ENCODE measurements around the gene TMEM100.

DNA sequence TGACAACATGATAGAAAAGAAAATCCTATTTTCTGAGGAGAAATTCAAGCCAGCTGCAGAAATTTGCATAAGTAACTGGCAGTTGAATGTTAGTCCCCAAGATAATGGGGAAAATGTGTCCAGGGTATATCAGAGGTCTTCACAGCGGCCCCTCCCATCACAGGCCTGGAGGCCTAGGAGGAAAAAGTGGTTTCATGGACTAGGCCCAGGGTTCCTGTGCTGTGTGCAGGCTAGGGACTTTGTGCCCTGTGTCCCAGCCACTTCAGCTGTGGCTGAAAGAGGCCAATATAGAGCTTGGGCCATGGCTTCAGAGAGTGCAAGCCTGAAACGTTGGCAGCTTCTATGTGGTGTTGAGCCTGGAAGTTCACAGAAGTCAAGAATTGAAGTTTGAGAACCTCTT lies 35.6 kb downstream of the TMEM100 start:
- TF ChIP-seq POLR2AphosphoS5 (IDR thresholded peaks at IDR 0.05): no peak
- TF ChIP-seq EP300 (conservative IDR thresholded peaks at IDR 0.05; ENCODE audit: poor library complexity, severe bottlenecking): no peak
- TF ChIP-seq EZH2 (IDR thresholded peaks at IDR 0.05; ENCODE audit: borderline replicate concordance, insufficient read depth, low read length, poor library complexity, severe bottlenecking): no peak
- TF ChIP-seq, protein P1, sequence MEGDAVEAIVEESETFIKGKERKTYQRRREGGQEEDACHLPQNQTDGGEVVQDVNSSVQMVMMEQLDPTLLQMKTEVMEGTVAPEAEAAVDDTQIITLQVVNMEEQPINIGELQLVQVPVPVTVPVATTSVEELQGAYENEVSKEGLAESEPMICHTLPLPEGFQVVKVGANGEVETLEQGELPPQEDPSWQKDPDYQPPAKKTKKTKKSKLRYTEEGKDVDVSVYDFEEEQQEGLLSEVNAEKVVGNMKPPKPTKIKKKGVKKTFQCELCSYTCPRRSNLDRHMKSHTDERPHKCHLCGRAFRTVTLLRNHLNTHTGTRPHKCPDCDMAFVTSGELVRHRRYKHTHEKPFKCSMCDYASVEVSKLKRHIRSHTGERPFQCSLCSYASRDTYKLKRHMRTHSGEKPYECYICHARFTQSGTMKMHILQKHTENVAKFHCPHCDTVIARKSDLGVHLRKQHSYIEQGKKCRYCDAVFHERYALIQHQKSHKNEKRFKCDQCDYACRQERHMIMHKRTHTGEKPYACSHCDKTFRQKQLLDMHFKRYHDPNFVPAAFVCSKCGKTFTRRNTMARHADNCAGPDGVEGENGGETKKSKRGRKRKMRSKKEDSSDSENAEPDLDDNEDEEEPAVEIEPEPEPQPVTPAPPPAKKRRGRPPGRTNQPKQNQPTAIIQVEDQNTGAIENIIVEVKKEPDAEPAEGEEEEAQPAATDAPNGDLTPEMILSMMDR (IDR thresholded peaks at IDR 0.05; ENCODE audit: poor library complexity, severe bottlenecking): no peak
- TF ChIP-seq TAF1 (IDR thresholded peaks at IDR 0.05; ENCODE audit: low read depth): no peak
- TF ChIP-seq, protein P2, sequence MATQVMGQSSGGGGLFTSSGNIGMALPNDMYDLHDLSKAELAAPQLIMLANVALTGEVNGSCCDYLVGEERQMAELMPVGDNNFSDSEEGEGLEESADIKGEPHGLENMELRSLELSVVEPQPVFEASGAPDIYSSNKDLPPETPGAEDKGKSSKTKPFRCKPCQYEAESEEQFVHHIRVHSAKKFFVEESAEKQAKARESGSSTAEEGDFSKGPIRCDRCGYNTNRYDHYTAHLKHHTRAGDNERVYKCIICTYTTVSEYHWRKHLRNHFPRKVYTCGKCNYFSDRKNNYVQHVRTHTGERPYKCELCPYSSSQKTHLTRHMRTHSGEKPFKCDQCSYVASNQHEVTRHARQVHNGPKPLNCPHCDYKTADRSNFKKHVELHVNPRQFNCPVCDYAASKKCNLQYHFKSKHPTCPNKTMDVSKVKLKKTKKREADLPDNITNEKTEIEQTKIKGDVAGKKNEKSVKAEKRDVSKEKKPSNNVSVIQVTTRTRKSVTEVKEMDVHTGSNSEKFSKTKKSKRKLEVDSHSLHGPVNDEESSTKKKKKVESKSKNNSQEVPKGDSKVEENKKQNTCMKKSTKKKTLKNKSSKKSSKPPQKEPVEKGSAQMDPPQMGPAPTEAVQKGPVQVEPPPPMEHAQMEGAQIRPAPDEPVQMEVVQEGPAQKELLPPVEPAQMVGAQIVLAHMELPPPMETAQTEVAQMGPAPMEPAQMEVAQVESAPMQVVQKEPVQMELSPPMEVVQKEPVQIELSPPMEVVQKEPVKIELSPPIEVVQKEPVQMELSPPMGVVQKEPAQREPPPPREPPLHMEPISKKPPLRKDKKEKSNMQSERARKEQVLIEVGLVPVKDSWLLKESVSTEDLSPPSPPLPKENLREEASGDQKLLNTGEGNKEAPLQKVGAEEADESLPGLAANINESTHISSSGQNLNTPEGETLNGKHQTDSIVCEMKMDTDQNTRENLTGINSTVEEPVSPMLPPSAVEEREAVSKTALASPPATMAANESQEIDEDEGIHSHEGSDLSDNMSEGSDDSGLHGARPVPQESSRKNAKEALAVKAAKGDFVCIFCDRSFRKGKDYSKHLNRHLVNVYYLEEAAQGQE (IDR thresholded peaks at IDR 0.05; ENCODE audit: borderline replicate concordance): no peak
- no peak for TF ChIP-seq MXI1 (conservative IDR thresholded peaks at IDR 0.05; ENCODE audit: poor library complexity, severe bottlenecking)
- no peak for TF ChIP-seq SMC3 (conservative IDR thresholded peaks at IDR 0.05; ENCODE audit: poor library complexity)
